HepG2 (cell line): ENCODE results near the gene PRXL2B.

Experiments used
- BRD4 ChIP-seq: sonication (generic); formaldehyde crosslinking; IDR thresholded peaks from 2 replicates; pipeline ENCODE4 v1.4.0; 2020; ENCODE audit warnings: missing genetic modification reagents
- EHMT2 ChIP-seq: fragments of 200-600 bp; sonication (generic); IDR thresholded peaks from 2 replicates; pipeline ENCODE4 v1.7.0; 2017; ENCODE audit warnings: antibody characterized with exemption, low read depth, low read length, borderline replicate concordance
- NR2F2 ChIP-seq: IDR thresholded peaks from 2 replicates; pipeline ENCODE4 v1.6.1; 2012; ENCODE audit warnings: low read depth, inconsistent platforms, borderline replicate concordance
- POLR2AphosphoS5 ChIP-seq: IDR thresholded peaks from 2 replicates; pipeline ENCODE4 v1.6.1; 2012; ENCODE audit warnings: low read depth, low read length
- SP1 ChIP-seq, 2 experiments: fragments of 450-650 bp in 1 of 2; sonication (generic) in 1 of 2; formaldehyde crosslinking in 1 of 2; IDR thresholded peaks; 2 replicates each; pipeline versions ENCODE4 v1.4.0 to v1.6.1; 2016 to 2020; ENCODE audit warnings: missing genetic modification reagents in 1 of 2
- ZKSCAN1 ChIP-seq: fragments of 150-350 bp; IDR thresholded peaks from 2 replicates; pipeline ENCODE4 v1.6.1; 2014; ENCODE audit warnings: low read length
- ZNF10 ChIP-seq: sonication (generic); formaldehyde crosslinking; IDR thresholded peaks from 2 replicates; pipeline ENCODE4 v1.4.0; 2020; ENCODE audit warnings: mild to moderate bottlenecking, low read depth, missing genetic modification reagents, borderline replicate concordance
- TF ChIP-seq, protein P1 (sequence below): sonication (generic); formaldehyde crosslinking; IDR thresholded peaks from 2 replicates; pipeline ENCODE4 v1.4.0; 2020; ENCODE audit warnings: mild to moderate bottlenecking, missing genetic modification reagents

DNA sequence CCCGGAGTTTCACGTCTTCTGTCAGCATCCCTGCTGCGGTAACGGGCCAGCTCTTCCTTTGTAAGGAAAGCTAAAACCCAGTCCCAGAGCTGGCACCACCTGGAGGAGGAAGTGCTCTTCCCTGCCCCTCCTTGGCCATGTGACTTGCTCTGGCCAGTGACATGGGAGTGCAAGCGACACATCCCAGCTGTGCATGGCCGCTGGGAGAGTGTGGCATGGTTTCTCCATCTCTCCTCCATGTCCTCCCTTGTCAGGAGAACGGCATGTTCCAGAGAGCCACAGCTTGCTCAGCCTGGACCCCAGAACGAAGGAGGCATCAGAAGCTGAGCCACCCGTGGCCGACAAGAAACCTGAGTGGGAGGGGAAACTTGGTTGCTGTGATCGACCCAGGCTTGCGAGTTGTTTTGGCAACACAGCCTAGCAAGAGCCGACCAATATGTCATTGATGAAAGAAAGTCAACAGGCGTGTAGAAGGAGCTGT lies 2.7 kb upstream of the PRXL2B start:
- TF ChIP-seq EHMT2 (no peak), ZKSCAN1 (no peak), SP1 (IDR thresholded peaks at IDR 0.05) (no peak), SP1 (CRISPR knock-in tag; IDR thresholded peaks at IDR 0.05) (no peak), NR2F2 (no peak), ZNF10 (CRISPR knock-in tag) (no peak), BRD4 (CRISPR knock-in tag) (no peak), POLR2AphosphoS5 (no peak)
- TF ChIP-seq, protein P1, sequence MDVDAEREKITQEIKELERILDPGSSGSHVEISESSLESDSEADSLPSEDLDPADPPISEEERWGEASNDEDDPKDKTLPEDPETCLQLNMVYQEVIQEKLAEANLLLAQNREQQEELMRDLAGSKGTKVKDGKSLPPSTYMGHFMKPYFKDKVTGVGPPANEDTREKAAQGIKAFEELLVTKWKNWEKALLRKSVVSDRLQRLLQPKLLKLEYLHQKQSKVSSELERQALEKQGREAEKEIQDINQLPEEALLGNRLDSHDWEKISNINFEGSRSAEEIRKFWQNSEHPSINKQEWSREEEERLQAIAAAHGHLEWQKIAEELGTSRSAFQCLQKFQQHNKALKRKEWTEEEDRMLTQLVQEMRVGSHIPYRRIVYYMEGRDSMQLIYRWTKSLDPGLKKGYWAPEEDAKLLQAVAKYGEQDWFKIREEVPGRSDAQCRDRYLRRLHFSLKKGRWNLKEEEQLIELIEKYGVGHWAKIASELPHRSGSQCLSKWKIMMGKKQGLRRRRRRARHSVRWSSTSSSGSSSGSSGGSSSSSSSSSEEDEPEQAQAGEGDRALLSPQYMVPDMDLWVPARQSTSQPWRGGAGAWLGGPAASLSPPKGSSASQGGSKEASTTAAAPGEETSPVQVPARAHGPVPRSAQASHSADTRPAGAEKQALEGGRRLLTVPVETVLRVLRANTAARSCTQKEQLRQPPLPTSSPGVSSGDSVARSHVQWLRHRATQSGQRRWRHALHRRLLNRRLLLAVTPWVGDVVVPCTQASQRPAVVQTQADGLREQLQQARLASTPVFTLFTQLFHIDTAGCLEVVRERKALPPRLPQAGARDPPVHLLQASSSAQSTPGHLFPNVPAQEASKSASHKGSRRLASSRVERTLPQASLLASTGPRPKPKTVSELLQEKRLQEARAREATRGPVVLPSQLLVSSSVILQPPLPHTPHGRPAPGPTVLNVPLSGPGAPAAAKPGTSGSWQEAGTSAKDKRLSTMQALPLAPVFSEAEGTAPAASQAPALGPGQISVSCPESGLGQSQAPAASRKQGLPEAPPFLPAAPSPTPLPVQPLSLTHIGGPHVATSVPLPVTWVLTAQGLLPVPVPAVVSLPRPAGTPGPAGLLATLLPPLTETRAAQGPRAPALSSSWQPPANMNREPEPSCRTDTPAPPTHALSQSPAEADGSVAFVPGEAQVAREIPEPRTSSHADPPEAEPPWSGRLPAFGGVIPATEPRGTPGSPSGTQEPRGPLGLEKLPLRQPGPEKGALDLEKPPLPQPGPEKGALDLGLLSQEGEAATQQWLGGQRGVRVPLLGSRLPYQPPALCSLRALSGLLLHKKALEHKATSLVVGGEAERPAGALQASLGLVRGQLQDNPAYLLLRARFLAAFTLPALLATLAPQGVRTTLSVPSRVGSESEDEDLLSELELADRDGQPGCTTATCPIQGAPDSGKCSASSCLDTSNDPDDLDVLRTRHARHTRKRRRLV (CRISPR knock-in tag), result no peak
